K562 (cell line): ENCODE measurements around the gene PAN2. TPM values are rescaled to one million over a fixed set of nuclear protein-coding genes. Genes with fewer than 3 reads are reported as not detected.
A peak's percentile ranks its signal among the peaks of the same experiment; 100 is the strongest.
"Not testable (repeated sequence)": the region's sequence is repeated elsewhere in the genome, so short reads cannot be mapped to it uniquely, and the experiment has no call there.

Experiments
- ATAC-seq: fragments of 200-7000 bp; cut with Tn5 transposase; 3 replicates; pipeline ENCODE4 v1.9.1; 2020; ENCODE audit warnings: moderate library complexity
- BruUV-seq: library from RNA; stranded (reverse); fragments of 400-500 nt; replicated peaks from 2 replicates; lab custom pipeline; 2021; lab: Mats Ljungman, UMichigan
- CTCF ChIA-PET: fragments of 300-600 bp; formaldehyde crosslinking; extraction: SDS; loops from one replicate; lab custom pipeline; 2021; ENCODE audit warnings: low intra/inter-chr PET ratio; lab: Yijun Ruan, JAX
- POLR2A ChIA-PET: fragments of 300-600, 350-650 bp; sonication (Branson Sonifier 250); formaldehyde crosslinking; extraction: SDS; loops from one replicate; lab custom pipeline; 2021; ENCODE audit warnings: antibody characterized with exemption, inconsistent platforms; lab: Yijun Ruan, JAX
- DNase-seq, 4 experiments: peaks; one replicate each; pipeline versions ENCODE4 v3.0.0 to v3.0.0-alpha.2; 2011 to 2018; ENCODE audit warnings: low spot score in 3 of 4, mixed read lengths in 3 of 4; ENCODE audit errors: extremely low read depth in 1 of 4
- FAIRE-seq: peaks from 2 replicates; lab custom pipeline; 2011; peaks lifted over from hg19 to GRCh38; lab: Jason Lieb, UNC
- H2AFZ ChIP-seq: 2 replicates; pipeline ENCODE4 v1.6.0; 2011; ENCODE audit warnings: low read depth, low read length, control low read depth, inconsistent platforms
- H3K27ac ChIP-seq: fragments of 200-600 bp; 3 replicates; pipeline ENCODE4 v1.8.0; 2011; ENCODE audit warnings: low read depth, mild to moderate bottlenecking, control low read depth, inconsistent platforms, low read length, moderate library complexity, mixed read lengths; ENCODE audit errors: extremely low read depth
- H3K27me3 ChIP-seq, 2 experiments: fragments of 300-600 bp in 1 of 2; 2 replicates in 1 of 2; 3 replicates in 1 of 2; pipeline versions ENCODE4 v1.6.0 to v1.8.0; 2011; ENCODE audit warnings: inconsistent platforms in 2 of 2, low read length in 2 of 2, mild to moderate bottlenecking in 1 of 2, mixed read lengths in 1 of 2, moderate library complexity in 1 of 2; ENCODE audit not compliant: control insufficient read depth in 2 of 2, insufficient read depth in 2 of 2
- H3K36me3 ChIP-seq: fragments of 300-600 bp; 3 replicates; pipeline ENCODE4 v1.8.0; 2011; ENCODE audit warnings: mild to moderate bottlenecking, low read length, inconsistent platforms; ENCODE audit not compliant: control insufficient read depth, insufficient read depth
- H3K4me1 ChIP-seq, 2 experiments: fragments of 200-600 bp in 1 of 2; replicated peaks in 1 of 2; 2 replicates in 1 of 2; 3 replicates in 1 of 2; pipeline versions ENCODE4 v1.5.1 to v1.8.0; 2011; ENCODE audit warnings: inconsistent platforms in 2 of 2, low read length in 2 of 2, mild to moderate bottlenecking in 1 of 2, mixed read lengths in 1 of 2, moderate library complexity in 1 of 2; ENCODE audit not compliant: control insufficient read depth in 2 of 2, insufficient read depth in 2 of 2
- H3K4me2 ChIP-seq: 2 replicates; pipeline ENCODE4 v1.6.1; 2011; ENCODE audit warnings: low read length, control low read depth, inconsistent platforms, mixed read lengths; ENCODE audit not compliant: insufficient read depth
- H3K4me3 ChIP-seq: fragments of 200-600 bp; sonication (generic), shearing (Covaris generic); 2 replicates; pipeline ENCODE4 v1.5.1; 2016; ENCODE audit warnings: control low read depth, inconsistent platforms
- H3K79me2 ChIP-seq: fragments of 200-600 bp; 3 replicates; pipeline ENCODE4 v1.8.0; 2011; ENCODE audit warnings: low read length, inconsistent platforms; ENCODE audit not compliant: control insufficient read depth, insufficient read depth
- H3K9ac ChIP-seq, 2 experiments: 2 replicates each; pipeline versions ENCODE4 v1.6.0 to v1.6.1; 2011; ENCODE audit warnings: low read depth in 2 of 2, low read length in 2 of 2, control low read depth in 1 of 2, inconsistent platforms in 1 of 2, mild to moderate bottlenecking in 1 of 2, mixed read lengths in 1 of 2; ENCODE audit not compliant: insufficient read depth in 1 of 2
- H3K9me1 ChIP-seq: one replicate; pipeline ENCODE4 v1.6.0; 2011; ENCODE audit warnings: inconsistent platforms, mild to moderate bottlenecking, low read length, moderate library complexity; ENCODE audit not compliant: control insufficient read depth, insufficient read depth
- H3K9me3 ChIP-seq: replicated peaks from 2 replicates; pipeline ENCODE4 v1.5.1; 2011; ENCODE audit warnings: low read depth, low read length, inconsistent platforms; ENCODE audit not compliant: control insufficient read depth, insufficient read depth
- H4K20me1 ChIP-seq: replicated peaks from 2 replicates; pipeline ENCODE4 v1.6.1; 2011; ENCODE audit warnings: low read length, inconsistent platforms, mixed read lengths; ENCODE audit not compliant: control insufficient read depth, insufficient read depth
- CEBPB ChIP-seq: fragments of 450-650 bp; IDR thresholded peaks from 2 replicates; pipeline ENCODE4 v1.6.1; 2016; ENCODE audit warnings: missing genetic modification characterization, missing compliant biosample characterization
- CEBPG ChIP-seq, 3 experiments: fragments of 200-800 bp in 1 of 3; sonication (Bioruptor generic) in 1 of 3; sonication (generic) in 1 of 3; formaldehyde crosslinking in 1 of 3; IDR thresholded peaks in 2 of 3; conservative IDR thresholded peaks in 1 of 3; 2 replicates each; pipeline versions ENCODE4 v1.6.1 to v1.8.0; 2016 to 2022; ENCODE audit warnings: missing compliant biosample characterization in 2 of 3, missing genetic modification characterization in 2 of 3, mild to moderate bottlenecking in 1 of 3, missing genetic modification reagents in 1 of 3
- KAT8 ChIP-seq: fragments of 450-650 bp; IDR thresholded peaks from 2 replicates; pipeline ENCODE4 v1.6.1; 2016; ENCODE audit warnings: low read depth, mild to moderate bottlenecking
- WGBS: fragments of 100-300 bp; shearing (Covaris generic); methylation state at CpG from one replicate; pipeline ENCODE4 v1.1.6; 2016; ENCODE audit warnings: low coverage, mixed read lengths; ENCODE audit not compliant: insufficient coverage; ENCODE audit errors: missing lambda C conversion rate; 5-methylcytosine and 5-hydroxymethylcytosine counted together
- in situ Hi-C: fragments of 300-500 bp; cut with MboI; formaldehyde crosslinking; loops from 4 replicates; pipeline ENCODE4 v1.15.0; 2018; ENCODE audit warnings: inconsistent platforms, mixed read lengths
- intact Hi-C: fragments of 100-400 bp; cut with micrococcal nuclease; formaldehyde crosslinking; loops from 2 replicates; pipeline ENCODE4 v1.14.2; 2022
- polyA plus RNA-seq, 8 experiments: library from polyadenylated mRNA; depleted of rRNA in 4 of 8; stranded (reverse) in 5 of 8; unstranded in 3 of 8; fragments of >200 nt; fragmentation: Nextera tagmentation in 2 of 8; fragmentation: Illumina TruSeq in 1 of 8; extraction: Ambion mirVana in 2 of 8; extraction: Trizol in 1 of 8; gene quantifications; 2 replicates each; pipeline versions ENCODE4 v1.2.1 to v1.2.3, GENCODE V29; 2011 to 2014; ENCODE audit warnings: inconsistent platforms in 1 of 8, missing spikeins in 1 of 8
- total RNA-seq, 7 experiments: library from RNA; depleted of rRNA in 6 of 7; stranded (reverse); fragments of >200 nt in 6 of 7; fragmentation: Illumina TruSeq in 2 of 7; extraction: Trizol in 2 of 7; gene quantifications; 2 replicates each; pipeline versions ENCODE4 v1.2.1 to v1.2.3, GENCODE V29; 2011 to 2021; ENCODE audit warnings: low replicate concordance in 1 of 7

Gene PAN2
- total and polyA plus RNA-seq, 9 of the 15 experiments (the other 6 are each of a cell fraction or from before 2014, with no cell fraction given): 15.0 to 66.1 (median 25.9) TPM

- Histone ChIP-seq H2AFZ (no peak overlapping the region), H3K36me3 (peaks cover 91% of the 10 kb centered on the region), H3K4me1 (no peaks in the 10 kb centered on the region), H3K9me1 (no peaks in the 10 kb centered on the region), H3K4me2 (no peak overlapping the region), H3K4me3 (no peak overlapping the region), H3K9ac (no peak overlapping the region), H3K9me3 (no peaks in the 10 kb centered on the region), H3K27me3 (no peaks in the 10 kb centered on the region), H4K20me1 (peaks cover 4% of the 10 kb centered on the region; the same call in 1 of the 2 replicates), H3K27ac (no peak overlapping the region), H3K79me2 (peaks cover 46% of the 10 kb centered on the region)
- WGBS: 89% methylated on average over 4 of the region's 4 CpGs
- FAIRE-seq (no peak), ATAC-seq (no peak), DNase-seq (no peak)
- intact Hi-C loops (loop anchor here (2.0 kb wide), 1 partner anchor 15 kb away; the partner anchor contains the start of gene CS), in situ Hi-C loops (no loop called here)
- POLR2A ChIA-PET: interaction anchor here (1.6 to 3.0 kb wide), 2 partner anchors 8 to 17 kb away, joined by 10 to 13 read pairs; no protein-coding TSS in a partner anchor
- BruUV-seq: no TSS peak
- no peak for TF ChIP-seq KAT8
- TF ChIP-seq CEBPG (CRISPR knock-in tag; IDR thresholded peaks at IDR 0.05): no peak
- peak; percentile 28 to 42; a peak in 1 of 4 replicates for TF ChIP-seq CEBPG (tag; conservative IDR thresholded peaks at IDR 0.05 in 1 of 2, IDR thresholded peaks at IDR 0.05 in 1 of 2)
- TF ChIP-seq CEBPB: peak; percentile 41; the same call in 1 of the 2 replicates
- CTCF ChIA-PET: interaction anchor here (0.7 to 1.4 kb wide), 3 partner anchors 96 to 548 kb away, joined by 3 to 10 read pairs (median 3); no protein-coding TSS in a partner anchor
These were observed 47.6 kb downstream of the PAN2 start for GRCh38 chr12:56286044-56286830.

GRCh38 chr12:56284263-56284662, 49.5 kb downstream of the PAN2 start:
- 93% methylated on average over 3 of the region's 5 CpGs for WGBS

More at GRCh38 chr12:56284263-56284662, 49.5 kb downstream of the PAN2 start:
- DNase-seq, H3K4me2 ChIP-seq, intact Hi-C loops, H4K20me1 ChIP-seq, H3K4me3 ChIP-seq, BruUV-seq, H3K9ac ChIP-seq, ATAC-seq, H3K27ac ChIP-seq, H2AFZ ChIP-seq, H3K9me3 ChIP-seq, H3K9me1 ChIP-seq, in situ Hi-C loops, H3K27me3 ChIP-seq, H3K4me1 ChIP-seq, FAIRE-seq: not testable (repeated sequence)
- ChIA-PET CTCF (interaction anchor here (0.6 kb wide), 1 partner anchor 180 kb away, joined by 6 read pairs; no protein-coding TSS in a partner anchor), POLR2A (interaction anchor here (1.1 to 1.6 kb wide), 2 partner anchors 10 to 25 kb away, joined by 5 to 10 read pairs; no protein-coding TSS in a partner anchor)
- Histone ChIP-seq H3K79me2 (peaks cover 28% of the 10 kb centered on the region), H3K36me3 (peaks cover 90% of the 10 kb centered on the region)
